OCI-LY1 (cell line): ENCODE results near the gene C16orf54.
"Not testable (repeated sequence)": the region's sequence is repeated elsewhere in the genome, so short reads cannot be mapped to it uniquely, and the experiment has no call there.

Experiments used
- EZH2 ChIP-seq: fragments of 200-600 bp; sonication (generic), shearing (Covaris generic); IDR thresholded peaks from 2 replicates; pipeline ENCODE4 v1.8.0; 2017; ENCODE audit warnings: borderline replicate concordance, mixed run types, mild to moderate bottlenecking, antibody characterized with exemption, low read length, moderate library complexity, mixed read lengths
- TF ChIP-seq, protein P1 (sequence below): fragments of 200-600 bp; sonication (generic), shearing (Covaris generic); IDR thresholded peaks from 2 replicates; pipeline ENCODE4 v1.5.1; 2017; ENCODE audit warnings: mild to moderate bottlenecking, antibody characterized with exemption, low read length, moderate library complexity, mixed read lengths

DNA sequence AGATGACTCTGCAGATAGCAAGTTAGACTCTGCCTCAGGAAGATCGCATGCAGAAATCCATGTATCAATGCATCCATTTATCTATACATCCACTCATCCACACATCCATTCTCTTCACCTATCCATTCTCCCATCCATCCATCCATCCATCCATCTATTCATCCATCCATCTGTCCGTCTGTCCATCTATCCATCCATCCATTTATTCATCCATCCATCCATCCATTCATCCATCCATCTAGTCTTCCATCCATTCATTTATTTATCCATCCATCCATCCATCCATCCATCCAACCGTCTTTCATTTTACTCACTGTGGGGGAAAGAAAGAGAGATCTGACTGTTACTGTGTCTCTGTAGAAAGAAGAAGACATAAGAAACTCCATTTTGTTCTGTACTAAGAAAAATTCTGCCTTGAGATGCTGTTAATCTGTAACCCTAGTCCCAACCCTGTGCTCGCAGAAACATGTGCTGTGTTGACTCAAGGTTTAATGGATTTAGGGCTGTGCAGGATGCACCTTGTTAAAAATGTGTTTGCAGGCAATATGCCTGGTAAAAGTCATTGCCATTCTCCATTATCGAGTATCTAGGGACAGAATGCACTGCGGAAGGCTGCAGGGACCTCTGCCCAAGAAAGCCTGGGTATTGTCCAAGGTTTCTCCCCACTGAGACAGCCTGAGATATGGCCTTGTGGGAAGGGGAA, 5.7 kb downstream of the C16orf54 start:
- TF ChIP-seq, protein P1, sequence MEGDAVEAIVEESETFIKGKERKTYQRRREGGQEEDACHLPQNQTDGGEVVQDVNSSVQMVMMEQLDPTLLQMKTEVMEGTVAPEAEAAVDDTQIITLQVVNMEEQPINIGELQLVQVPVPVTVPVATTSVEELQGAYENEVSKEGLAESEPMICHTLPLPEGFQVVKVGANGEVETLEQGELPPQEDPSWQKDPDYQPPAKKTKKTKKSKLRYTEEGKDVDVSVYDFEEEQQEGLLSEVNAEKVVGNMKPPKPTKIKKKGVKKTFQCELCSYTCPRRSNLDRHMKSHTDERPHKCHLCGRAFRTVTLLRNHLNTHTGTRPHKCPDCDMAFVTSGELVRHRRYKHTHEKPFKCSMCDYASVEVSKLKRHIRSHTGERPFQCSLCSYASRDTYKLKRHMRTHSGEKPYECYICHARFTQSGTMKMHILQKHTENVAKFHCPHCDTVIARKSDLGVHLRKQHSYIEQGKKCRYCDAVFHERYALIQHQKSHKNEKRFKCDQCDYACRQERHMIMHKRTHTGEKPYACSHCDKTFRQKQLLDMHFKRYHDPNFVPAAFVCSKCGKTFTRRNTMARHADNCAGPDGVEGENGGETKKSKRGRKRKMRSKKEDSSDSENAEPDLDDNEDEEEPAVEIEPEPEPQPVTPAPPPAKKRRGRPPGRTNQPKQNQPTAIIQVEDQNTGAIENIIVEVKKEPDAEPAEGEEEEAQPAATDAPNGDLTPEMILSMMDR: not testable (repeated sequence)
- not testable (repeated sequence) for TF ChIP-seq EZH2
